ENCODE results near the gene KRTAP19-8. TPM values are rescaled to one million over a fixed set of nuclear protein-coding genes. Genes with fewer than 3 reads are reported as not detected.

The KRTAP19-8 gene
- total RNA-seq, 2 experiments from 2014 or later = not detected

- intact Hi-C loops (cut with DNase I, micrococcal nuclease) = no loop called here
- Histone ChIP-seq H3K27me3 (ENCODE audit: control insufficient read depth in 1 of 2, insufficient read depth in 2 of 2, low read length in 2 of 2) (no peaks in the 10 kb centered on the region), H3K36me3 (ENCODE audit: insufficient read depth, low read length) (no peaks in the 10 kb centered on the region), H3K27ac (ENCODE audit: low read depth in 1 of 2, low read length in 2 of 2) (no peak overlapping the region), H3K4me1 (ENCODE audit: insufficient read depth, low read length) (no peaks in the 10 kb centered on the region), H3K9me3 (ENCODE audit: control insufficient read depth in 1 of 2, insufficient read depth in 1 of 2, low read length in 2 of 2) (no peaks in the 10 kb centered on the region), H3K4me3 (ENCODE audit: low read length) (no peak overlapping the region)
- TF ChIP-seq CTCF (IDR thresholded peaks at IDR 0.05) = no peak
- H3K36me3 Mint-ChIP-seq (ENCODE audit: low read depth) = no peaks in the 10 kb centered on the region
- no peaks in the 10 kb centered on the region for H3K4me1 Mint-ChIP-seq (ENCODE audit: low read depth)
- POLR2A ChIA-PET = no interaction called here
- CTCF ChIA-PET = no interaction called here
- no peak overlapping the region for H3K27ac Mint-ChIP-seq
- H3K9me3 Mint-ChIP-seq = no peaks in the 10 kb centered on the region
- H3K27me3 Mint-ChIP-seq = peaks cover 4% of the 10 kb centered on the region
- no peak for ATAC-seq (ENCODE audit: poor library complexity)
- DNase-seq = no peak
- no peak overlapping the region for H3K4me3 Mint-ChIP-seq
Observed at GRCh38 chr21:31050577-31051157, 12.4 kb upstream of the KRTAP19-8 start.

- intact Hi-C loops (cut with DNase I, micrococcal nuclease) = no loop called here
- no peak for TF ChIP-seq CTCF (IDR thresholded peaks at IDR 0.05)
- Histone ChIP-seq H3K4me3 (ENCODE audit: low read length) (no peak overlapping the region), H3K27ac (ENCODE audit: low read depth in 1 of 2, low read length in 2 of 2) (no peak overlapping the region), H3K36me3 (ENCODE audit: insufficient read depth, low read length) (no peaks in the 10 kb centered on the region), H3K27me3 (ENCODE audit: control insufficient read depth in 1 of 2, insufficient read depth in 2 of 2, low read length in 2 of 2) (no peaks in the 10 kb centered on the region), H3K9me3 (ENCODE audit: control insufficient read depth in 1 of 2, insufficient read depth in 1 of 2, low read length in 2 of 2) (peaks cover 0 to 4% of the 10 kb centered on the region in 2 experiments), H3K4me1 (ENCODE audit: insufficient read depth, low read length) (no peaks in the 10 kb centered on the region)
- Mint-ChIP-seq H3K4me1 (ENCODE audit: low read depth) (no peaks in the 10 kb centered on the region), H3K36me3 (ENCODE audit: low read depth) (no peaks in the 10 kb centered on the region), H3K9me3 (no peaks in the 10 kb centered on the region), H3K4me3 (no peak overlapping the region), H3K27ac (no peak overlapping the region), H3K27me3 (peaks cover 3% of the 10 kb centered on the region)
- ChIA-PET CTCF (no interaction called here), POLR2A (no interaction called here)
- ATAC-seq (ENCODE audit: poor library complexity) = no peak
- no peak for DNase-seq
Observed at GRCh38 chr21:31045841-31046240, 7.6 kb upstream of the KRTAP19-8 start.

- Histone ChIP-seq H3K27me3 (ENCODE audit: control insufficient read depth in 1 of 2, insufficient read depth in 2 of 2, low read length in 2 of 2) (no peaks in the 10 kb centered on the region), H3K36me3 (ENCODE audit: insufficient read depth, low read length) (no peaks in the 10 kb centered on the region), H3K9me3 (ENCODE audit: control insufficient read depth in 1 of 2, insufficient read depth in 1 of 2, low read length in 2 of 2) (peaks cover 0 to 4% of the 10 kb centered on the region in 2 experiments), H3K4me3 (ENCODE audit: low read length) (no peak overlapping the region), H3K27ac (ENCODE audit: low read depth in 1 of 2, low read length in 2 of 2) (no peak overlapping the region), H3K4me1 (ENCODE audit: insufficient read depth, low read length) (no peaks in the 10 kb centered on the region)
- Mint-ChIP-seq H3K36me3 (ENCODE audit: low read depth) (no peaks in the 10 kb centered on the region), H3K4me3 (no peak overlapping the region), H3K27ac (no peak overlapping the region), H3K27me3 (peaks cover 18% of the 10 kb centered on the region), H3K9me3 (no peaks in the 10 kb centered on the region), H3K4me1 (ENCODE audit: low read depth) (no peaks in the 10 kb centered on the region)
- DNase-seq (no peak), ATAC-seq (ENCODE audit: poor library complexity) (no peak)
- POLR2A ChIA-PET = no interaction called here
- TF ChIP-seq CTCF (IDR thresholded peaks at IDR 0.05) = no peak
- intact Hi-C loops (cut with DNase I, micrococcal nuclease) = no loop called here
- CTCF ChIA-PET = no interaction called here
Observed at GRCh38 chr21:31043471-31043870, 5.2 kb upstream of the KRTAP19-8 start.

All from CD4-positive, alpha-beta T cell (primary cell).